ENCODE measurements around the gene PMEL. TPM values are rescaled to one million over a fixed set of nuclear protein-coding genes. Genes with fewer than 3 reads are reported as not detected.

The PMEL gene
- total and polyA plus RNA-seq, 12 donors, result 0.35 to 3.8 (median 1.3) TPM; not detected in 1

- Histone ChIP-seq H3K27ac (no peak overlapping the region), H3K4me3 (no peak overlapping the region), H3K36me3 (replicated peaks in 1 of 2) (peaks cover 0 to 13% of the 10 kb centered on the region in 2 donors), H3K4me1 (replicated peaks in 1 of 2) (peaks cover 0 to 10% of the 10 kb centered on the region in 2 donors), H3K27me3 (no peaks in the 10 kb centered on the region), H3K9me3 (replicated peaks in 1 of 3) (no peaks in the 10 kb centered on the region)
- intact Hi-C loops (cut with DNase I), result loop anchor here (5.0 kb wide), 2 partner anchors 125 to 200 kb away; partner anchors contain the start of genes GDF11 (in 1 of the 2), ORMDL2 (in 1 of the 2) and SARNP (in 1 of the 2)
- DNase-seq, result no peak
- no peak for TF ChIP-seq CTCF (IDR thresholded peaks at IDR 0.05)
- WGBS, 4 donors, result 93 to 96% (median 95%) methylated on average over 1 of the region's 1 CpG
Observed at GRCh38 chr12:55942577-55943136, 23.2 kb downstream of the PMEL start.

- intact Hi-C loops (cut with DNase I), result loop anchor here (5.0 kb wide), 2 partner anchors 125 to 200 kb away; partner anchors contain the start of genes GDF11 (in 1 of the 2), ORMDL2 (in 1 of the 2) and SARNP (in 1 of the 2)
- H3K9me3 ChIP-seq (replicated peaks in 1 of 3), result no peaks in the 10 kb centered on the region
- H3K4me3 ChIP-seq, result no peak overlapping the region
- peaks cover 0 to 10% of the 10 kb centered on the region in 2 donors for H3K4me1 ChIP-seq (replicated peaks in 1 of 2)
- WGBS, 4 donors, result 81 to 89% (median 87%) methylated on average over 4 of the region's 4 CpGs
- H3K27me3 ChIP-seq, result no peaks in the 10 kb centered on the region
- TF ChIP-seq POLR2A (IDR thresholded peaks at IDR 0.05) (no peak), CTCF (IDR thresholded peaks at IDR 0.05) (no peak)
- DNase-seq, result no peak
- no peak overlapping the region for H3K27ac ChIP-seq
- peaks cover 0 to 18% of the 10 kb centered on the region in 2 donors for H3K36me3 ChIP-seq (replicated peaks in 1 of 2)
Observed at GRCh38 chr12:55942055-55942454, 23.8 kb downstream of the PMEL start.

GRCh38 chr12:55940065-55940732 is 25.6 kb downstream of the PMEL start:
- DNase-seq, result peak; percentile 87 to 96 (median 89)
- intact Hi-C loops (cut with DNase I), result loop anchor here (5.0 kb wide), 2 partner anchors 123 to 198 kb away; partner anchors contain the start of genes GDF11 (in 1 of the 2), ORMDL2 (in 1 of the 2) and SARNP (in 1 of the 2)
- Histone ChIP-seq H3K27ac (peak overlapping the region in 2 of 5 donors; percentile 45 to 46), H3K4me1 (replicated peaks in 1 of 2) (peaks cover 0 to 12% of the 10 kb centered on the region in 2 donors), H3K4me3 (no peak overlapping the region), H3K9me3 (replicated peaks in 1 of 3) (no peaks in the 10 kb centered on the region), H3K27me3 (no peaks in the 10 kb centered on the region), H3K36me3 (replicated peaks in 1 of 2) (peaks cover 0 to 18% of the 10 kb centered on the region in 2 donors)
- 9 to 18% (median 14%) methylated on average over 14 to 18 of the region's 18 CpGs for WGBS, 4 donors
- TF ChIP-seq CTCF (IDR thresholded peaks at IDR 0.05) (peak; percentile 79 to 90 (median 86)), POLR2A (IDR thresholded peaks at IDR 0.05) (no peak)

GRCh38 chr12:55938826-55939501 is 26.9 kb downstream of the PMEL start:
- no peaks in the 10 kb centered on the region for H3K27me3 ChIP-seq
- H3K9me3 ChIP-seq (replicated peaks in 1 of 3), result no peaks in the 10 kb centered on the region
- WGBS, 4 donors, result 84 to 91% (median 87%) methylated on average over 6 to 8 of the region's 8 CpGs
- intact Hi-C loops (cut with DNase I), result loop anchor here in 1 of 2 donors (5.0 kb wide), 1 partner anchor 202 kb away; no protein-coding TSS in a partner anchor
- no peak for TF ChIP-seq POLR2A (IDR thresholded peaks at IDR 0.05)
- no peak for TF ChIP-seq CTCF (IDR thresholded peaks at IDR 0.05)
- no peak overlapping the region for H3K4me3 ChIP-seq
- DNase-seq, result no peak
- H3K4me1 ChIP-seq (replicated peaks in 1 of 2), result peaks cover 0 to 15% of the 10 kb centered on the region in 2 donors
- H3K27ac ChIP-seq, result no peak overlapping the region
- H3K36me3 ChIP-seq (replicated peaks in 1 of 2), result peaks cover 0 to 18% of the 10 kb centered on the region in 2 donors

Data from adrenal gland (tissue), 12 donors.